Measurements from ENCODE around the gene FAM9A.

FAM9A gene

GRCh38 chrX:8755813-8756212 is 45.4 kb downstream of the FAM9A start:
- no peak for TF ChIP-seq CTCF (IDR thresholded peaks at IDR 0.05; ENCODE audit: extremely low read depth, insufficient read depth, missing control alignments)
- no peak for DNase-seq (ENCODE audit: low spot score)
- in situ Hi-C loops (cut with MboI; ENCODE audit: low pct_unique_long_range_greater_than_20kb, low sequenced_read_pairs, unreplicated experiment) = no loop called here

- TF ChIP-seq CTCF (IDR thresholded peaks at IDR 0.05; ENCODE audit: extremely low read depth, insufficient read depth, missing control alignments) = no peak
- no peak for DNase-seq (ENCODE audit: low spot score)
- in situ Hi-C loops (cut with MboI; ENCODE audit: low pct_unique_long_range_greater_than_20kb, low sequenced_read_pairs, unreplicated experiment) = no loop called here
These were observed 46.1 kb downstream of the FAM9A start for GRCh38 chrX:8755116-8755515.

DNA sequence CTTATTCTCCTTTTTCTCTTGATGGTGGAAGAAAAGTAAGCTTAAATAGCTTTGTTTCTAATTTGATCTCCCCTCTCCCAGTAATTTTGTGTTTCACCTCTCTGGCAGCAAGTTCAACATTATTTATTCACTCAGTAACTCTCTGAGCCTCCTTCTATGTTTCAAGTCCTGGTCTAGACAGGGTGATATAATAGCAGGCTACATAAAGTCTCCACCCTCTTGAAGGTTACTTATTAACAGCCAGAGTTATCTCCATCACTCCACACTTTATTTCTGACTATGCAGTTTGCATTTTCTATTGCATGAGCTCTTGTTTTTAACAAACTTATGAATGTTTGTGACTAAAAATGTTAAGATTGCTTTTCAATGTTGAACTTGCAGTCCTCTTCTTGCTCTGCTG is 51.5 kb downstream of the FAM9A start:
- in situ Hi-C loops (cut with MboI; ENCODE audit: low pct_unique_long_range_greater_than_20kb, low sequenced_read_pairs, unreplicated experiment) = loop anchor here (25.0 kb wide), 1 partner anchor 762 kb away; no protein-coding TSS in a partner anchor
- DNase-seq (ENCODE audit: low spot score) = no peak
- no peak for TF ChIP-seq CTCF (IDR thresholded peaks at IDR 0.05; ENCODE audit: extremely low read depth, insufficient read depth, missing control alignments)

- DNase-seq (ENCODE audit: low spot score) = peak; percentile 40
- in situ Hi-C loops (cut with MboI; ENCODE audit: low pct_unique_long_range_greater_than_20kb, low sequenced_read_pairs, unreplicated experiment) = loop anchor here (25.0 kb wide), 1 partner anchor 762 kb away; no protein-coding TSS in a partner anchor
- TF ChIP-seq CTCF (IDR thresholded peaks at IDR 0.05; ENCODE audit: extremely low read depth, insufficient read depth, missing control alignments) = peak; percentile 62
These were observed 52.3 kb downstream of the FAM9A start for GRCh38 chrX:8748855-8749254.

GRCh38 chrX:8743126-8743732 is 58.0 kb downstream of the FAM9A start:
- in situ Hi-C loops (cut with MboI; ENCODE audit: low pct_unique_long_range_greater_than_20kb, low sequenced_read_pairs, unreplicated experiment) = loop anchor here (25.0 kb wide), 1 partner anchor 756 kb away; no protein-coding TSS in a partner anchor

GRCh38 chrX:8741981-8742380 is 59.2 kb downstream of the FAM9A start:
- TF ChIP-seq CTCF (IDR thresholded peaks at IDR 0.05; ENCODE audit: extremely low read depth, insufficient read depth, missing control alignments) = no peak
- in situ Hi-C loops (cut with MboI; ENCODE audit: low pct_unique_long_range_greater_than_20kb, low sequenced_read_pairs, unreplicated experiment) = loop anchor here (25.0 kb wide), 1 partner anchor 755 kb away; no protein-coding TSS in a partner anchor
- no peak for DNase-seq (ENCODE audit: low spot score)

More at GRCh38 chrX:8743126-8743732, 58.0 kb downstream of the FAM9A start:
- peak; percentile 53 for DNase-seq (ENCODE audit: low spot score)
- TF ChIP-seq CTCF (IDR thresholded peaks at IDR 0.05; ENCODE audit: extremely low read depth, insufficient read depth, missing control alignments) = peak; percentile 79
